ENCODE data around the gene PML.

GRCh38 chr15:73957785-73958184 lies 36.7 kb upstream of the PML start:
- TF ChIP-seq POLR2A (IDR thresholded peaks at IDR 0.05) = no peak
- TF ChIP-seq, protein P1, sequence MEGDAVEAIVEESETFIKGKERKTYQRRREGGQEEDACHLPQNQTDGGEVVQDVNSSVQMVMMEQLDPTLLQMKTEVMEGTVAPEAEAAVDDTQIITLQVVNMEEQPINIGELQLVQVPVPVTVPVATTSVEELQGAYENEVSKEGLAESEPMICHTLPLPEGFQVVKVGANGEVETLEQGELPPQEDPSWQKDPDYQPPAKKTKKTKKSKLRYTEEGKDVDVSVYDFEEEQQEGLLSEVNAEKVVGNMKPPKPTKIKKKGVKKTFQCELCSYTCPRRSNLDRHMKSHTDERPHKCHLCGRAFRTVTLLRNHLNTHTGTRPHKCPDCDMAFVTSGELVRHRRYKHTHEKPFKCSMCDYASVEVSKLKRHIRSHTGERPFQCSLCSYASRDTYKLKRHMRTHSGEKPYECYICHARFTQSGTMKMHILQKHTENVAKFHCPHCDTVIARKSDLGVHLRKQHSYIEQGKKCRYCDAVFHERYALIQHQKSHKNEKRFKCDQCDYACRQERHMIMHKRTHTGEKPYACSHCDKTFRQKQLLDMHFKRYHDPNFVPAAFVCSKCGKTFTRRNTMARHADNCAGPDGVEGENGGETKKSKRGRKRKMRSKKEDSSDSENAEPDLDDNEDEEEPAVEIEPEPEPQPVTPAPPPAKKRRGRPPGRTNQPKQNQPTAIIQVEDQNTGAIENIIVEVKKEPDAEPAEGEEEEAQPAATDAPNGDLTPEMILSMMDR (IDR thresholded peaks at IDR 0.05) = no peak
